ENCODE results near the gene ITGA7. TPM values are rescaled to one million over a fixed set of nuclear protein-coding genes. Genes with fewer than 3 reads are reported as not detected.

Gene ITGA7
- total and polyA plus RNA-seq, 2 of the 8 experiments (the other 6 are each of a cell fraction or from before 2014, with no cell fraction given), result 57.6 to 86.1 TPM

GRCh38 chr12:55724940-55725309, 17.2 kb upstream of the ITGA7 start:
- no peak overlapping the region for H2AFZ ChIP-seq (ENCODE audit: low read length)
- H3K9ac ChIP-seq (replicated peaks in 1 of 4; ENCODE audit: extremely low read depth in 1 of 4, low read depth in 3 of 4, low read length in 3 of 4), result no peak overlapping the region
- no peak overlapping the region for H4K5ac ChIP-seq (ENCODE audit: insufficient read length, low read depth, low read length)
- TF ChIP-seq POLR2AphosphoS5 (IDR thresholded peaks at IDR 0.05; ENCODE audit: low read depth, low read length), result peak; percentile 47
- TF ChIP-seq POLR2A (IDR thresholded peaks at IDR 0.05; ENCODE audit: control extremely low read depth in 1 of 2, low read depth in 2 of 2, low read length in 2 of 2), result peak in 1 of 2 experiments; percentile 68; a peak in 2 of 3 replicates
- no peak for TF ChIP-seq SRF (IDR thresholded peaks at IDR 0.05; ENCODE audit: low read depth, low read length)
- no peak overlapping the region for H4K8ac ChIP-seq (ENCODE audit: extremely low read depth, insufficient read depth, low read length)
- no peak overlapping the region for H3K56ac ChIP-seq (replicated peaks; ENCODE audit: insufficient read length, low read depth, low read length)
- no peak overlapping the region for H3K4me3 ChIP-seq (ENCODE audit: extremely low read depth in 1 of 4, insufficient read depth in 2 of 4, low read depth in 3 of 4, low read length in 4 of 4)
- H3K36me3 ChIP-seq (ENCODE audit: control insufficient read depth in 2 of 4, insufficient read depth in 4 of 4, low read length in 3 of 4), result peaks cover 6 to 29% (median 16%) of the 10 kb centered on the region in 4 experiments; a peak in 5 of 8 replicates
- CTCF ChIA-PET (ENCODE audit: partially characterized antibody), result interaction anchor here (0.6 to 11.1 kb wide), 22 partner anchors 9 to 304 kb away, joined by 3 to 229 read pairs (median 4); partner anchors contain the start of genes BLOC1S1, ITGA7, ORMDL2 and SARNP
- H2BK12ac ChIP-seq (ENCODE audit: low read depth, low read length), result no peak overlapping the region
- peaks cover 5% of the 10 kb centered on the region; the same call in 1 of the 2 replicates for H3K79me1 ChIP-seq (ENCODE audit: low read depth, low read length)
- no peak overlapping the region for H4K91ac ChIP-seq (replicated peaks; ENCODE audit: insufficient read length, low read length)
- H3K14ac ChIP-seq (ENCODE audit: insufficient read length), result no peak overlapping the region
- DNase-seq (ENCODE audit: low read depth in 1 of 2, low spot score in 2 of 2), result no peak
- no peaks in the 10 kb centered on the region for H3K27me3 ChIP-seq (replicated peaks in 1 of 4; ENCODE audit: control insufficient read depth in 3 of 4, extremely low read depth in 1 of 4, insufficient read depth in 3 of 4, low read length in 3 of 4)
- POLR2A ChIA-PET (ENCODE audit: partially characterized antibody), result interaction anchor here (0.6 to 4.4 kb wide), 13 partner anchors 8 to 106 kb away, joined by 3 to 29 read pairs (median 4); partner anchors contain the start of genes BLOC1S1, GDF11, ITGA7 and ORMDL2
- H3K4ac ChIP-seq (replicated peaks; ENCODE audit: insufficient read length, low read depth, low read length), result no peak overlapping the region
- H4K20me1 ChIP-seq (replicated peaks in 1 of 2; ENCODE audit: control insufficient read depth in 1 of 2, insufficient read depth in 2 of 2, low read length in 2 of 2), result peaks cover 4 to 6% of the 10 kb centered on the region in 2 experiments
- no peaks in the 10 kb centered on the region for H3K9me3 ChIP-seq (ENCODE audit: insufficient read depth in 2 of 2, low read depth in 1 of 2, low read length in 1 of 2)
- peaks cover 13% of the 10 kb centered on the region for H3K23me2 ChIP-seq (ENCODE audit: low read depth, low read length)
- FAIRE-seq, result no peak
- 0 out of 2 replicates have a peak overlapping the region, but pooled peaks have one; percentile 31 for H2BK5ac ChIP-seq (ENCODE audit: low read depth, low read length)
- H2AK5ac ChIP-seq (ENCODE audit: low read depth, low read length), result no peak overlapping the region
- no peak overlapping the region for H2BK15ac ChIP-seq (ENCODE audit: low read length)
- WGBS, 2 experiments (ENCODE audit: extremely low coverage in 1 of 2, insufficient coverage in 1 of 2, insufficient read length in 1 of 2, insufficient replicate concordance in 2 of 2, low coverage in 1 of 2, low lambda C conversion rate in 2 of 2, missing lambda C conversion rate in 1 of 2), result 91% methylated on average over 3 of the region's 3 CpGs; no CpG with 5 or more reads in 1 of the 2 experiments
- H3K4me2 ChIP-seq (ENCODE audit: insufficient read depth in 1 of 2, low read depth in 2 of 2, low read length in 2 of 2), result no peak overlapping the region
- peaks cover 0 to 11% (median 9%) of the 10 kb centered on the region in 4 experiments; a peak in 6 of 7 replicates for H3K4me1 ChIP-seq (replicated peaks in 1 of 4; ENCODE audit: control insufficient read depth in 3 of 4, insufficient read depth in 4 of 4, low read length in 3 of 4)
- no peak overlapping the region for H3K23ac ChIP-seq (ENCODE audit: insufficient read length)
- H3K18ac ChIP-seq (ENCODE audit: extremely low read depth, low read length), result no peak overlapping the region
- peaks cover 0 to 17% of the 10 kb centered on the region in 2 experiments; a peak in 2 of 4 replicates for H3K79me2 ChIP-seq (ENCODE audit: control insufficient read depth in 1 of 2, insufficient read depth in 2 of 2, low read length in 2 of 2)
- H2BK20ac ChIP-seq (ENCODE audit: low read length), result no peak overlapping the region
- H3K27ac ChIP-seq (ENCODE audit: low read depth, low read length), result no peak overlapping the region
- no peak overlapping the region for H2BK120ac ChIP-seq (replicated peaks; ENCODE audit: low read depth, low read length)
